Hippocampal formation (tissue), 2 donors: ENCODE data around the gene ANKRD18A.

ENCODE experiments used
- DNase-seq, 2 donors: peaks; one replicate each; lab custom pipeline; 2025; lab: John Stamatoyannopoulos, UW

The ANKRD18A gene

GRCh38 chr9:38620483-38621433 is at the start of gene ANKRD18A:
Gene ANKRD18A (minus strand): TSS chr9:38620596. CDS start chr9:38620285, 311 bp downstream.
- DNase-seq, result peak; percentile 40 to 76

- no peak for DNase-seq
Observed at GRCh38 chr9:38668791-38669466, 48.5 kb upstream of the ANKRD18A start.

GRCh38 chr9:38662763-38663593 is 42.6 kb upstream of the ANKRD18A start:
- DNase-seq, result peak; percentile 43 to 64

DNA sequence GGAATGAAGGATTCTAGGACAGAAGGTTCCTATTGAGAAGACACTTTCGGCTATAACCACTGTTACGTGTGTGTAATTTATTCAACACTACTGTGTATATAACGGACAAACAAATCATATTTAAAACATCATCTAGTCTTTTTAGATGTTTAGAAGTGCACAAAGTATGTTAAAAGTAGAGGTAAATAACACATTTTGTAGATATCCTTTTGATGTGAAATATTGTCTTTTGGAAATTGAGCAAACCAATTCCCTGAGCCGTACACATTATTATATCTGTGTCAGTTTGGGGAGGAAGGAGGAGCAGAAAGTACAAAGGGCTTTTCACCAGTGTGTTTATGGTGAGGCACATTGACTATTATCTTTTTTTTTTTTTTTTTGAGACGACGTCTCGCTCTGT is 39.1 kb upstream of the ANKRD18A start:
- DNase-seq, result peak in 1 of 2 donors; percentile 33

DNA sequence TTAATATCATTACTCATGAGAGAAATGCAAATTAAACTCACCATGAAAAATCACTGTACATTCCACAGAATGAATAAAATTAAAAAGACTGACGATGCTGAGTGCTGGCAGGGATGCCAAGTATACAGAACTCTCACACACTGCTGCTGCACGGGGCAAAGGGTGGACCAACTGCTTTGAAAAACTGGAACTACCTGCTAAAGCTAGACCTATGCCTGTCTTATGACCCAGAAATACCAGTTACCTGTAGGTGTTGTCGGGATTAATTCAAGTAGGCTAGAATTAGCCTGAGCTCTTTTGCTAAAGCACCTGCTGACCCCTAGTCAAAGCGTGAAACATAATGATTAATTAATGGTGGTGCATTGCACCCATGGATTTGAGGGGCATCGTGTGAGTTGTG is 36.5 kb upstream of the ANKRD18A start:
- no peak for DNase-seq

DNA sequence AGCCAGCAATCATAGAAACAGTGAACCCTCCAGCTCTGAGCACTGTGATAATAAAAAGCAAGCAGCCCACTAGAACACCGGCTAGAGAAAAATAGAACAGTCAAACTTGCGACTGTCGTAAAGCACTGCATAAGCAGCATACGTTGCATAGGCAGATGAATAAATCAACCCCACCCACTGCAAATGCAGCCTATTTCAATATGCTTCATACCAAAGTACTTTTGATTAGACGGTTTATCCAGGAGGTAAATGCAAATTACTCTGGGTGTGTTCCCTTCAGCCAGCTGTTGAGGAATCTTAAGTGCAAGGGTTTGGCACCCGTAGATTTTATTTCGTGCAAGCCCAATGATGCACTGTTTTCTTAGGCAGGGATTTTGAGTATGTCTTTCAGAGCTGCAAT is 32.1 kb upstream of the ANKRD18A start:
- DNase-seq, result no peak

GRCh38 chr9:38652044-38652443 is 31.6 kb upstream of the ANKRD18A start:
- DNase-seq, result no peak

GRCh38 chr9:38651400-38652042 is 31.1 kb upstream of the ANKRD18A start:
- no peak for DNase-seq

- DNase-seq, result no peak
Observed at GRCh38 chr9:38650564-38650963, 30.2 kb upstream of the ANKRD18A start.

DNA sequence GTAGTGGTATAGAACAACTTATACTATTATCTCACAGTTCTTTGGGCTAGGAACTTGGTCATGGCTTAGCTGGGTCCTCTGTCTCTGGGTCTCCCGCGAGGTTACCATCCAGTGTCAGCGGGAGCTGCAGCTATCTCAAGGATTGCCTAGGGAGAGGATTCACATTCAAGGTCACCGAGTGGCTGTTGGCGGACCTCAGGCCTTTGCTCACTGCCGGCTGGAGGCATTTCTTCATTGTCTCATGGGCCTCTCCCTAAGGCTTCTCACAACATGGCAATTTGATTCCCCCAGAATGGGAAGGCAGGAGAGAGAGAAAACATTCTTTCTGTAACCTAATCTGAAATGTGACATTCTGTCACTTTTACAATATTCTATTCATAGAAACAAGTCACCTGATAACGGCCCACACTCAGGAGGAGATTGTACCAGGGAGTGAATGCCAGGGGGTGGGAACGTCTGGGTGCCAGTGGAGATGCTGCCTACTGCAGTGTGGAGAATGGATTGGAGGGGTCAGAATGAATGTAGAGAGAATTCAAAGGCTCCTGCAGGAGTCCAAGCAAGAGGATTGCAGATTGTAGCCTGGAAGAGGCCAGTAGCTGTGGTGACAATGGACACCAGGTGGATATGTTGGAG is 29.5 kb upstream of the ANKRD18A start:
- DNase-seq, result no peak

GRCh38 chr9:38644601-38645000 is 24.2 kb upstream of the ANKRD18A start:
- DNase-seq, result no peak

GRCh38 chr9:38643815-38644173 is 23.4 kb upstream of the ANKRD18A start:
- DNase-seq, result no peak

- DNase-seq, result peak in 1 of 2 donors; percentile 17
Observed at GRCh38 chr9:38642951-38643814, 22.8 kb upstream of the ANKRD18A start.

DNA sequence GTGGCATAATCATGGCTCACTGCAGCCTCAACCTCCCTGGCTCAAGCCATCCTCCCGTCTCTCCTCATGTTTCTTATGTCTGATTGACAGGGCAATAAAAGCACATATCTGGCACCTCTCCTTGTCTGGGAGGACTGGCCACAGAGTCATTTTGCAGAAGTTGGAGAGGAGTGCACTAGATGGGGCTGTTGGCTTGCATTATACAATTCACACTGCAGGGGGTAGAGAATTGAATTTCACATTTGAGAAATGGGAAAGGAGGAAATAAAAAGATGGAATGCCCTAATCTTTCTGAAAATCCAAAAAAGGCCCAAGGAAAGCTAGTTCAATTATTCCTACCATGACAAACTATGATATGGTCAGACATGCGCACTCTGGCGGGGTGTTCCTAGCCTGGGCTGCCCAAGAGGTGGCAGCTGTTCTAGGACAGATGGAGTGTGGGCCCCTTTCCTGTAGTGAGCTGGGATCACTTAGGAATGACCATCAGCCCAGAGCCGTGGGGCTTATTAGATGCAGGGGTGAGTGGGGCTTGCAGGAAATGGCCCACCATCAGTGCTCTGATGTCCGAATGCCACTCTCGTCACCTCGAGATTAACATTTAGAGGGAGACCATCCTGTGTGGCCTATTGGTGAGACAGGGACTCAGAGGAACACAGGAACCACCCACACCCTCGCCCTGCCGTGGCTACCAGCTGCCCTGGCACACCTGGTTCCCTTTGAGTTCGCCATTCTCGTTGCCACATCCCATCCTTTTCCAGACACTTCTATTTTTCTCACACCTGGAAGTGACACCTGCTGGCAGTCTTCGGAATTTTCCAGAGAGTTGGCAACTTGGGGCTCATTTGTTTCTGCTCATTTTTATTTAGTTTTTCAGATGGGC is 21.8 kb upstream of the ANKRD18A start:
- DNase-seq, result peak; percentile 51 to 81

GRCh38 chr9:38641142-38641541 is 20.7 kb upstream of the ANKRD18A start:
- no peak for DNase-seq

DNA sequence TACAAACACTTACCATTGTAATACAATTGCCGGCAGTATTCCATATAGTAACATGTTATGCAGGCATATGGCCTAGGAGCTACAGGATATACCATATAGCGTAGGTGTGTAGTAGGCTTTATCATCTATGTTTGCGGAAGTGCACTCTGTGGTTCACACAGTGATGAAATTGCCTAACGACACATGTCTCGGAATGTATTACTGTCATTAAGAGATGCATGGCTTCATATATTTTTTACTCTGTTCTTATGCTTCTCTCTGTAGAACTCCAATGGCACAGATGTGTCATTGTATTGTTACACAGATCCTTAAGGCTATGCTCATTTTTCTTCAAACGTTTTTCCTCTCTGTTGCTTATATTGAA is 19.2 kb upstream of the ANKRD18A start:
- DNase-seq, result no peak

GRCh38 chr9:38638881-38639576 is 18.6 kb upstream of the ANKRD18A start:
- DNase-seq, result no peak

- no peak for DNase-seq
Observed at GRCh38 chr9:38634315-38634714, 13.9 kb upstream of the ANKRD18A start.

- no peak for DNase-seq
Observed at GRCh38 chr9:38629511-38629910, 9.1 kb upstream of the ANKRD18A start.
